Prostate gland (tissue), 2 donors: Measurements from ENCODE around the gene PRPF38B.

ENCODE experiments used
- POLR2A ChIP-seq: fragments of 450-650 bp; IDR thresholded peaks from one replicate; pipeline ENCODE4 v1.6.1; 2016; ENCODE audit warnings: antibody characterized with exemption, mild to moderate bottlenecking
- POLR2AphosphoS5 ChIP-seq: sonication (generic); formaldehyde crosslinking; IDR thresholded peaks from one replicate; pipeline ENCODE4 v1.6.1; 2017; ENCODE audit warnings: antibody characterized with exemption
- TF ChIP-seq, protein P1 (sequence below), 4 experiments: fragments of 200-600 bp in 2 of 4; fragments of 450-650 bp in 2 of 4; sonication (generic) in 2 of 4; IDR thresholded peaks; 1 replicate in 3 of 4; 2 replicates in 1 of 4; pipeline ENCODE4 v1.5.1; 2016 to 2019; ENCODE audit warnings: antibody characterized with exemption in 4 of 4, mild to moderate bottlenecking in 2 of 4, moderate library complexity in 2 of 4

DNA sequence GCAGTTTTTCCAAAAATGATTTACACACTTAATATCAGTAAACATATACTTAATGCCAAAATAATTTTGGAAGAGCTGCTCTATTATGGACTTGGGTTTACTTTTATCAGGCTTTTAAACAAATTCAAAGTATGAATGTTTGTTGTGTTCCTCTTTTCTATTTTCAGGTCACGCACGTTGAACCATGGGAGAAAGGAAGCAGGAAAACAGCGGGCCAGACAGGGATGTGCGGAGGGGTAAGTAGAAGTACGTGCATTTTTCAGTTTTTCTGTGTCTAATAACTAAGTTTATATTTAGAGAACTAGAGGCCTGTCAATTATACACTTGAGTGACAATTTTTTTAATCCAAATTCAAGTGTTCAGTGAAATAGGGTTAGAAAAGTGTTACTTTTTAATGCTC, 3.4 kb downstream of the PRPF38B start:
- TF ChIP-seq POLR2A (no peak), POLR2AphosphoS5 (no peak)
- TF ChIP-seq, protein P1, sequence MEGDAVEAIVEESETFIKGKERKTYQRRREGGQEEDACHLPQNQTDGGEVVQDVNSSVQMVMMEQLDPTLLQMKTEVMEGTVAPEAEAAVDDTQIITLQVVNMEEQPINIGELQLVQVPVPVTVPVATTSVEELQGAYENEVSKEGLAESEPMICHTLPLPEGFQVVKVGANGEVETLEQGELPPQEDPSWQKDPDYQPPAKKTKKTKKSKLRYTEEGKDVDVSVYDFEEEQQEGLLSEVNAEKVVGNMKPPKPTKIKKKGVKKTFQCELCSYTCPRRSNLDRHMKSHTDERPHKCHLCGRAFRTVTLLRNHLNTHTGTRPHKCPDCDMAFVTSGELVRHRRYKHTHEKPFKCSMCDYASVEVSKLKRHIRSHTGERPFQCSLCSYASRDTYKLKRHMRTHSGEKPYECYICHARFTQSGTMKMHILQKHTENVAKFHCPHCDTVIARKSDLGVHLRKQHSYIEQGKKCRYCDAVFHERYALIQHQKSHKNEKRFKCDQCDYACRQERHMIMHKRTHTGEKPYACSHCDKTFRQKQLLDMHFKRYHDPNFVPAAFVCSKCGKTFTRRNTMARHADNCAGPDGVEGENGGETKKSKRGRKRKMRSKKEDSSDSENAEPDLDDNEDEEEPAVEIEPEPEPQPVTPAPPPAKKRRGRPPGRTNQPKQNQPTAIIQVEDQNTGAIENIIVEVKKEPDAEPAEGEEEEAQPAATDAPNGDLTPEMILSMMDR (IDR thresholded peaks at IDR 0.05), result no peak
